Measurements from ENCODE around the gene IL1RAPL2.

- no peak for TF ChIP-seq CTCF (IDR thresholded peaks at IDR 0.05)
- no peak for TF ChIP-seq POLR2A (IDR thresholded peaks at IDR 0.05)
These were observed 960.4 kb downstream of the IL1RAPL2 start for GRCh38 chrX:105526431-105526830.
